WTC11 (cell line): ENCODE measurements around the gene PRUNE2.

Source experiments
- CREB1 ChIP-seq: sonication (generic); formaldehyde crosslinking; IDR thresholded peaks from 2 replicates; pipeline ENCODE4 v1.8.0; 2023; ENCODE audit warnings: mild to moderate bottlenecking, missing genetic modification reagents
- CREM ChIP-seq: sonication (generic); formaldehyde crosslinking; IDR thresholded peaks from 2 replicates; pipeline ENCODE4 v1.8.1; 2022; ENCODE audit warnings: mild to moderate bottlenecking, missing genetic modification reagents, moderate library complexity
- NR2C2 ChIP-seq: sonication (generic); formaldehyde crosslinking; IDR thresholded peaks from 2 replicates; pipeline ENCODE4 v1.8.0; 2022; ENCODE audit warnings: mild to moderate bottlenecking, missing genetic modification reagents
- RORB ChIP-seq: fragments of 250-450 bp; sonication (Bioruptor Pico); IDR thresholded peaks from 2 replicates; pipeline ENCODE4 v1.9.0; 2021; ENCODE audit warnings: mild to moderate bottlenecking
- SMAD4 ChIP-seq: sonication (generic); formaldehyde crosslinking; IDR thresholded peaks from 2 replicates; pipeline ENCODE4 v1.8.0; 2022; ENCODE audit warnings: mild to moderate bottlenecking, missing genetic modification reagents
- ZNF219 ChIP-seq: sonication (generic); formaldehyde crosslinking; IDR thresholded peaks from 2 replicates; pipeline ENCODE4 v1.8.0; 2023; ENCODE audit warnings: missing genetic modification reagents, mild to moderate bottlenecking, borderline replicate concordance
- ZNF317 ChIP-seq: sonication (generic); formaldehyde crosslinking; IDR thresholded peaks from 2 replicates; pipeline ENCODE4 v1.8.1; 2023; ENCODE audit warnings: low read depth, mild to moderate bottlenecking, moderate library complexity, missing genetic modification reagents, borderline replicate concordance
- TF ChIP-seq, protein P1 (sequence below): fragments of 200-600 bp; IDR thresholded peaks from 2 replicates; pipeline ENCODE4 v1.8.0; 2022; ENCODE audit warnings: antibody characterized with exemption
- TF ChIP-seq, protein P2 (sequence below): sonication (generic); formaldehyde crosslinking; IDR thresholded peaks from 2 replicates; pipeline ENCODE4 v1.8.1; 2023; ENCODE audit warnings: mild to moderate bottlenecking, missing genetic modification reagents
- TF ChIP-seq, protein P3 (sequence below): sonication (generic); formaldehyde crosslinking; IDR thresholded peaks from 2 replicates; pipeline ENCODE4 v1.8.0; 2022; ENCODE audit warnings: mild to moderate bottlenecking, missing genetic modification reagents
- TF ChIP-seq, protein P4 (sequence below): sonication (generic); formaldehyde crosslinking; conservative IDR thresholded peaks from 2 replicates; pipeline ENCODE4 v1.8.1; 2022; ENCODE audit warnings: mild to moderate bottlenecking, missing genetic modification reagents

DNA sequence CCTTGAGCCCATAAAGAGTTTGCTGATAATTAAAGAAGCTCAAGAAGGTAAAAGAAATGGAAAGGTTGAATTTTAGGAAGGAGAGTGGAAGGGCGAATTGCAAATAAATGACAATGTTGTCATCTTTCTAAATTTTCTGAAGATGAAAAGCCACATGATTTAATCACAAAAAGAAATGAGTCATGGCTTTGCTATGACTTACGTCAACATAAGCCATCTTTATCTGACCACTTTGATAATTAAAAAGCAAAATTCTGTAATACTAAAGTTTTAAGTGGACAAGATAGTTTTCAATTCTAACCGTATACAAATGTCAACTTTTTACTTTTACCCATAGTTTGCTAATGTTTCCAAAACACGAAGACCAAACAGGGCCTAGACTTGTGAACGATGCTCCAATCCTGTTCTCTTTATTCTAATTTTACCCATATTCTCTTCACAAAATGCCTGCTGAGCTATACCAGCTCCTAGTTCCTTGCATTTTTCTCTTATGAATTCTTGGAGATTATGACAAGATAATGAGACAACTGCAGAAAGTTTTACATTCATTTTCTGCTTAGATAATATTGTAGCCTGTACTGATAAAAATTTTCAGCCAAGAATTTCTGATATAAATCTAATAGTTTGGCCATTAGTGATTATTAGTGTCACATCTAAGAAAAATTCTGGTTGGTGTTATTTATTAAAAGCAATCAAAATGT lies 21.8 kb upstream of the PRUNE2 start:
- TF ChIP-seq CREB1 (no peak), RORB (CRISPR knock-in tag) (no peak), ZNF219 (CRISPR knock-in tag) (no peak), NR2C2 (no peak), SMAD4 (no peak), ZNF317 (no peak), CREM (CRISPR knock-in tag) (no peak)
- TF ChIP-seq, protein P1, sequence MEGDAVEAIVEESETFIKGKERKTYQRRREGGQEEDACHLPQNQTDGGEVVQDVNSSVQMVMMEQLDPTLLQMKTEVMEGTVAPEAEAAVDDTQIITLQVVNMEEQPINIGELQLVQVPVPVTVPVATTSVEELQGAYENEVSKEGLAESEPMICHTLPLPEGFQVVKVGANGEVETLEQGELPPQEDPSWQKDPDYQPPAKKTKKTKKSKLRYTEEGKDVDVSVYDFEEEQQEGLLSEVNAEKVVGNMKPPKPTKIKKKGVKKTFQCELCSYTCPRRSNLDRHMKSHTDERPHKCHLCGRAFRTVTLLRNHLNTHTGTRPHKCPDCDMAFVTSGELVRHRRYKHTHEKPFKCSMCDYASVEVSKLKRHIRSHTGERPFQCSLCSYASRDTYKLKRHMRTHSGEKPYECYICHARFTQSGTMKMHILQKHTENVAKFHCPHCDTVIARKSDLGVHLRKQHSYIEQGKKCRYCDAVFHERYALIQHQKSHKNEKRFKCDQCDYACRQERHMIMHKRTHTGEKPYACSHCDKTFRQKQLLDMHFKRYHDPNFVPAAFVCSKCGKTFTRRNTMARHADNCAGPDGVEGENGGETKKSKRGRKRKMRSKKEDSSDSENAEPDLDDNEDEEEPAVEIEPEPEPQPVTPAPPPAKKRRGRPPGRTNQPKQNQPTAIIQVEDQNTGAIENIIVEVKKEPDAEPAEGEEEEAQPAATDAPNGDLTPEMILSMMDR = no peak
- TF ChIP-seq, protein P2, sequence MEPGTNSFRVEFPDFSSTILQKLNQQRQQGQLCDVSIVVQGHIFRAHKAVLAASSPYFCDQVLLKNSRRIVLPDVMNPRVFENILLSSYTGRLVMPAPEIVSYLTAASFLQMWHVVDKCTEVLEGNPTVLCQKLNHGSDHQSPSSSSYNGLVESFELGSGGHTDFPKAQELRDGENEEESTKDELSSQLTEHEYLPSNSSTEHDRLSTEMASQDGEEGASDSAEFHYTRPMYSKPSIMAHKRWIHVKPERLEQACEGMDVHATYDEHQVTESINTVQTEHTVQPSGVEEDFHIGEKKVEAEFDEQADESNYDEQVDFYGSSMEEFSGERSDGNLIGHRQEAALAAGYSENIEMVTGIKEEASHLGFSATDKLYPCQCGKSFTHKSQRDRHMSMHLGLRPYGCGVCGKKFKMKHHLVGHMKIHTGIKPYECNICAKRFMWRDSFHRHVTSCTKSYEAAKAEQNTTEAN (CRISPR knock-in tag) = no peak
- TF ChIP-seq, protein P3, sequence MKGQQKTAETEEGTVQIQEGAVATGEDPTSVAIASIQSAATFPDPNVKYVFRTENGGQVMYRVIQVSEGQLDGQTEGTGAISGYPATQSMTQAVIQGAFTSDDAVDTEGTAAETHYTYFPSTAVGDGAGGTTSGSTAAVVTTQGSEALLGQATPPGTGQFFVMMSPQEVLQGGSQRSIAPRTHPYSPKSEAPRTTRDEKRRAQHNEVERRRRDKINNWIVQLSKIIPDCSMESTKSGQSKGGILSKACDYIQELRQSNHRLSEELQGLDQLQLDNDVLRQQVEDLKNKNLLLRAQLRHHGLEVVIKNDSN (CRISPR knock-in tag) = no peak
- TF ChIP-seq, protein P4, sequence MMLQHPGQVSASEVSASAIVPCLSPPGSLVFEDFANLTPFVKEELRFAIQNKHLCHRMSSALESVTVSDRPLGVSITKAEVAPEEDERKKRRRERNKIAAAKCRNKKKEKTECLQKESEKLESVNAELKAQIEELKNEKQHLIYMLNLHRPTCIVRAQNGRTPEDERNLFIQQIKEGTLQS (CRISPR knock-in tag) = no peak
